IMR-90 (cell line): ENCODE measurements around the gene GPER1. TPM values are rescaled to one million over a fixed set of nuclear protein-coding genes. Genes with fewer than 3 reads are reported as not detected.

Experiments used
- ATAC-seq: fragments of 200-7000 bp; cut with Tn5 transposase; 2 replicates; pipeline ENCODE4 v1.9.1; 2020; ENCODE audit warnings: low read depth, mild to moderate bottlenecking, moderate library complexity
- BruUV-seq: library from RNA; stranded (reverse); fragments of 400-500 nt; replicated peaks from 2 replicates; lab custom pipeline; 2021; lab: Mats Ljungman, UMichigan
- CTCF ChIA-PET: fragments of 300-600 bp; formaldehyde crosslinking; extraction: SDS; loops from one replicate; lab custom pipeline; 2021; ENCODE audit warnings: antibody characterized with exemption; lab: Yijun Ruan, JAX
- POLR2A ChIA-PET: fragments of 300-600 bp; sonication (Branson Sonifier 250); formaldehyde crosslinking; loops from one replicate; lab custom pipeline; 2022; ENCODE audit warnings: antibody characterized with exemption; ENCODE audit not compliant: unreplicated experiment; lab: Charles Lee
- DNase-seq: peaks from one replicate; pipeline ENCODE4 v3.0.0; 2013
- H2AFZ ChIP-seq: replicated peaks from 2 replicates; pipeline ENCODE3; 2013; ENCODE audit warnings: low read length, mild to moderate bottlenecking; ENCODE audit not compliant: poor library complexity
- H2AK5ac ChIP-seq: 2 replicates; pipeline ENCODE4 v1.6.1; 2013; ENCODE audit warnings: low read depth, low read length, inconsistent platforms
- H2AK9ac ChIP-seq: replicated peaks from 2 replicates; pipeline ENCODE3; 2013; ENCODE audit warnings: mild to moderate bottlenecking, low read depth, low read length, moderate library complexity; ENCODE audit not compliant: poor library complexity
- H2BK120ac ChIP-seq: 2 replicates; pipeline ENCODE4 v1.6.1; 2013; ENCODE audit warnings: low read depth, low read length, inconsistent platforms
- H2BK15ac ChIP-seq: 3 replicates; pipeline ENCODE4 v1.6.1; 2013; ENCODE audit warnings: low read depth, low read length, inconsistent platforms
- H2BK20ac ChIP-seq: 2 replicates; pipeline ENCODE4 v1.6.1; 2013; ENCODE audit warnings: low read depth, mild to moderate bottlenecking, inconsistent platforms, low read length, moderate library complexity
- H2BK5ac ChIP-seq: 2 replicates; pipeline ENCODE4 v1.6.1; 2013; ENCODE audit warnings: mild to moderate bottlenecking, low read depth, low read length, inconsistent platforms; ENCODE audit not compliant: poor library complexity, severe bottlenecking
- H3K14ac ChIP-seq: replicated peaks from 2 replicates; pipeline ENCODE4 v1.6.1; 2013; ENCODE audit warnings: low read depth, low read length, inconsistent platforms
- H3K18ac ChIP-seq: 2 replicates; pipeline ENCODE4 v1.6.1; 2013; ENCODE audit warnings: low read depth, low read length, control low read depth
- H3K23ac ChIP-seq: 2 replicates; pipeline ENCODE4 v1.6.1; 2013; ENCODE audit warnings: low read depth, low read length, inconsistent platforms
- H3K27ac ChIP-seq: 2 replicates; pipeline ENCODE4 v1.5.1; 2013; ENCODE audit warnings: mild to moderate bottlenecking, control low read depth, low read length; ENCODE audit not compliant: insufficient read depth
- H3K27me3 ChIP-seq: 2 replicates; pipeline ENCODE4 v1.6.1; 2013; ENCODE audit warnings: low read length; ENCODE audit not compliant: control insufficient read depth, insufficient read depth
- H3K36me3 ChIP-seq: 2 replicates; pipeline ENCODE4 v1.6.1; 2013; ENCODE audit warnings: low read length, mixed read lengths; ENCODE audit not compliant: control insufficient read depth, insufficient read depth
- H3K4ac ChIP-seq: 2 replicates; pipeline ENCODE4 v1.6.1; 2013; ENCODE audit warnings: low read depth, low read length, inconsistent platforms
- H3K4me1 ChIP-seq: 2 replicates; pipeline ENCODE4 v1.6.1; 2013; ENCODE audit warnings: low read length, mixed read lengths; ENCODE audit not compliant: control insufficient read depth, insufficient read depth
- H3K4me2 ChIP-seq: 2 replicates; pipeline ENCODE4 v1.6.1; 2013; ENCODE audit warnings: low read depth, mild to moderate bottlenecking, control low read depth, low read length, moderate library complexity
- H3K4me3 ChIP-seq: 2 replicates; pipeline ENCODE4 v1.5.1; 2013; ENCODE audit warnings: low read depth, mild to moderate bottlenecking, control low read depth, low read length, moderate library complexity; ENCODE audit not compliant: insufficient read depth
- H3K56ac ChIP-seq: 2 replicates; pipeline ENCODE4 v1.6.1; 2013; ENCODE audit warnings: low read length, inconsistent platforms; ENCODE audit not compliant: insufficient read depth; ENCODE audit errors: extremely low read depth
- H3K79me1 ChIP-seq, 2 experiments: 2 replicates each; pipeline ENCODE4 v1.6.1; 2013; ENCODE audit warnings: low read length in 2 of 2, inconsistent platforms in 1 of 2, low read depth in 1 of 2
- H3K9ac ChIP-seq: 2 replicates; pipeline ENCODE4 v1.6.1; 2013; ENCODE audit warnings: low read depth, low read length, control low read depth
- H3K9me1 ChIP-seq: 2 replicates; pipeline ENCODE4 v1.6.1; 2013; ENCODE audit warnings: low read length, inconsistent platforms; ENCODE audit not compliant: insufficient read depth
- H3K9me3 ChIP-seq: 2 replicates; pipeline ENCODE4 v1.6.1; 2013; ENCODE audit warnings: low read length; ENCODE audit not compliant: control insufficient read depth, insufficient read depth
- H4K20me1 ChIP-seq: 2 replicates; pipeline ENCODE4 v1.6.1; 2013; ENCODE audit warnings: low read length, inconsistent platforms; ENCODE audit not compliant: insufficient read depth
- H4K5ac ChIP-seq: 2 replicates; pipeline ENCODE4 v1.6.1; 2013; ENCODE audit warnings: mild to moderate bottlenecking, low read depth, low read length, control low read depth
- H4K8ac ChIP-seq, 2 experiments: 2 replicates each; pipeline ENCODE4 v1.6.1; 2013; ENCODE audit warnings: low read depth in 2 of 2, low read length in 2 of 2, control low read depth in 1 of 2, inconsistent platforms in 1 of 2
- H4K91ac ChIP-seq: 2 replicates; pipeline ENCODE4 v1.6.1; 2013; ENCODE audit warnings: low read depth, low read length, inconsistent platforms; ENCODE audit not compliant: insufficient read depth
- CHD1 ChIP-seq: IDR thresholded peaks from 2 replicates; pipeline ENCODE4 v1.6.1; 2012; ENCODE audit warnings: low read depth, low read length, improper control_type of control experiment
- ELK1 ChIP-seq: fragments of 150-350 bp; IDR thresholded peaks from 2 replicates; pipeline ENCODE4 v1.6.1; 2016; ENCODE audit warnings: low read depth, mild to moderate bottlenecking, low read length, moderate library complexity, borderline replicate concordance
- MAFK ChIP-seq: IDR thresholded peaks from 2 replicates; pipeline ENCODE4 v1.6.1; 2012; ENCODE audit warnings: low read depth, low read length, improper control_type of control experiment
- MAZ ChIP-seq: IDR thresholded peaks from 2 replicates; pipeline ENCODE4 v1.6.1; 2012; ENCODE audit warnings: low read depth, mild to moderate bottlenecking, low read length, improper control_type of control experiment, moderate library complexity, borderline replicate concordance
- MXI1 ChIP-seq: IDR thresholded peaks from 2 replicates; pipeline ENCODE4 v1.6.1; 2012; ENCODE audit warnings: low read depth, mild to moderate bottlenecking, low read length, moderate library complexity, borderline replicate concordance
- NFE2L2 ChIP-seq: fragments of 150-350 bp; IDR thresholded peaks from 2 replicates; pipeline ENCODE4 v1.6.1; 2016; ENCODE audit warnings: low read depth, mild to moderate bottlenecking, low read length
- RAD21 ChIP-seq: IDR thresholded peaks from 2 replicates; pipeline ENCODE4 v1.6.1; 2012; ENCODE audit warnings: low read length, improper control_type of control experiment
- RCOR1 ChIP-seq: IDR thresholded peaks from 2 replicates; pipeline ENCODE4 v1.6.1; 2012; ENCODE audit warnings: mild to moderate bottlenecking, low read length, improper control_type of control experiment; ENCODE audit not compliant: insufficient replicate concordance
- RFX5 ChIP-seq: IDR thresholded peaks from 2 replicates; pipeline ENCODE4 v1.8.0; 2012; ENCODE audit warnings: low read depth, mild to moderate bottlenecking, low read length, moderate library complexity
- SMC3 ChIP-seq: fragments of 150-350 bp; IDR thresholded peaks from 2 replicates; pipeline ENCODE4 v1.6.1; 2016; ENCODE audit warnings: low read depth, mild to moderate bottlenecking, antibody characterized with exemption, low read length, moderate library complexity
- WGBS, 2 experiments: methylation state at CpG; one replicate each; pipeline versions ENCODE4 v1.1.5 to v1.1.7; 2013; ENCODE audit warnings: missing lambda C conversion rate in 2 of 2; ENCODE audit not compliant: insufficient read length in 1 of 2; ENCODE audit errors: extremely low coverage in 2 of 2; 5-methylcytosine and 5-hydroxymethylcytosine counted together
- dilution Hi-C: fragments of 300-500 bp; cut with HindIII; formaldehyde crosslinking; loops from one replicate; pipeline ENCODE4 v1.14.3; 2018; ENCODE audit warnings: low sequenced_read_pairs; ENCODE audit not compliant: unreplicated experiment
- in situ Hi-C: fragments of 300-500 bp; cut with MboI; formaldehyde crosslinking; loops from 3 replicates; pipeline ENCODE4 v1.14.3; 2019; ENCODE audit warnings: low sequenced_read_pairs, inconsistent platforms, mixed read lengths
- intact Hi-C: fragments of 100-400 bp; cut with micrococcal nuclease; formaldehyde crosslinking; loops from 2 replicates; pipeline ENCODE4 v1.10.0; 2022
- polyA plus RNA-seq, 3 experiments: library from polyadenylated mRNA; depleted of rRNA; stranded (reverse); fragments of >200 nt; gene quantifications; 2 replicates each; pipeline ENCODE4 v1.2.3, GENCODE V29; 2012; ENCODE audit warnings: low replicate concordance in 1 of 3
- total RNA-seq: library from RNA; depleted of rRNA; stranded (reverse); fragments of >200 nt; gene quantifications from 2 replicates; pipeline ENCODE4 v1.2.3, GENCODE V29; 2012

GPER1 gene
- total and polyA plus RNA-seq, 2 of the 4 experiments (the other 2 are of a cell fraction): 2.0 to 5.8 TPM

- DNase-seq (no peak), ATAC-seq (no peak)
- in situ Hi-C loops: no loop called here
- H4K8ac ChIP-seq: no peak overlapping the region
- H2BK120ac ChIP-seq: no peak overlapping the region
- H4K5ac ChIP-seq: no peak overlapping the region
- H3K4me1 ChIP-seq: no peaks in the 10 kb centered on the region
- H3K14ac ChIP-seq: no peak overlapping the region
- intact Hi-C loops: no loop called here
- H3K27me3 ChIP-seq: no peaks in the 10 kb centered on the region
- H3K79me1 ChIP-seq: peaks cover 0 to 21% of the 10 kb centered on the region in 2 experiments; a peak in 3 of 4 replicates
- no peak overlapping the region for H3K18ac ChIP-seq
- no peak overlapping the region for H2AK5ac ChIP-seq
- H2BK20ac ChIP-seq: no peak overlapping the region
- H2AK9ac ChIP-seq: no peak overlapping the region
- H3K23ac ChIP-seq: no peak overlapping the region
- H3K4ac ChIP-seq: no peak overlapping the region
- no peaks in the 10 kb centered on the region for H3K9me1 ChIP-seq
- H4K20me1 ChIP-seq: no peaks in the 10 kb centered on the region
- H3K4me2 ChIP-seq: no peak overlapping the region
- ChIA-PET CTCF (no interaction called here), POLR2A (no interaction called here)
- H2AFZ ChIP-seq: no peak overlapping the region
- H4K91ac ChIP-seq: no peak overlapping the region
- TF ChIP-seq CHD1 (no peak), MAZ (no peak), MXI1 (no peak), RFX5 (no peak), MAFK (no peak), ELK1 (no peak), NFE2L2 (no peak), RAD21 (no peak), SMC3 (no peak), RCOR1 (no peak)
- dilution Hi-C loops: no loop called here
- no peak overlapping the region for H2BK15ac ChIP-seq
- no peak overlapping the region for H3K4me3 ChIP-seq
- WGBS, 2 experiments: 100% methylated on average over 1 of the region's 19 CpGs; no CpG with 5 or more reads in 1 of the 2 experiments
- no peaks in the 10 kb centered on the region for H3K9me3 ChIP-seq
- H3K56ac ChIP-seq: no peak overlapping the region
- H2BK5ac ChIP-seq: no peak overlapping the region
- no peak overlapping the region for H3K9ac ChIP-seq
- H3K36me3 ChIP-seq: no peaks in the 10 kb centered on the region; the same call in 1 of the 2 replicates
- BruUV-seq: no TSS peak
- H3K27ac ChIP-seq: no peak overlapping the region
Measured at GRCh38 chr7:1114505-1114904, 26.6 kb downstream of the GPER1 start.
